Tongue (tissue), 2 donors: ENCODE results near the gene ARHGEF4. TPM values are rescaled to one million over a fixed set of nuclear protein-coding genes. Genes with fewer than 3 reads are reported as not detected.
"Not testable (repeated sequence)": the region's sequence is repeated elsewhere in the genome, so short reads cannot be mapped to it uniquely, and the experiment has no call there.

Experiments used
- DNase-seq: peaks from one replicate; pipeline ENCODE4 v3.0.0-alpha.2; 2015
- total RNA-seq: library from RNA; depleted of rRNA; stranded (reverse); fragments of >200 nt; gene quantifications from one replicate; pipeline ENCODE4 v1.2.3, GENCODE V29; 2014

The ARHGEF4 gene
- total RNA-seq, 1 donor from 2014 or later, result 48.5 TPM

DNA sequence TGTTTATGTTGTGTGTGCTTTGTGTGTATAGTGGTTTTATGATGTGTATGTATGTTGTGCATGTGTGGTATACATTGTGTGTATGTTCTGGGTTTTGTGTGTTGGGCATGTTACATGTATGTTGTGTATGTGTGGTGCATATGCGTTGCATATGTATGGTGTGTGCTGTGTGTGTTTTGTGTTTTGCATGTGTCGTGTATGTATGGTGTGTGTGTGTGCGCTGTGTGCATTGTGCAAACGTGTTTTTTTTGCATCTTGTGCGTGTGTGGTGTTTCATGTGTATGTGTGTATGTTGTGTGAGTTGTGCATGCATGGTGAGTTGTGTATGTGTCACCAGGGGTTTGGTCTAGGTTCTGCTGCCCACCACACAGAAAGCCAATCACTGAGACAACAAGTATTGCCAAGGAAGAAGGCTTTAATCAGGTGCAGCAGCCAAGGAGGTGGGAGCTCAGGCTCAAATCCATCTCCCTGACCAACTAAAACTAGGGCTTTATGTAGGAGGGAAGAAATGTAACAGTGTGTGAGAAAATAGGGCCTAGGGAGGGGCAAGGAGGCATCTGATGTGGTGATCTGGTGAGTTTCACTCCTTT, 140.8 kb downstream of the ARHGEF4 start:
- DNase-seq, result no peak

DNA sequence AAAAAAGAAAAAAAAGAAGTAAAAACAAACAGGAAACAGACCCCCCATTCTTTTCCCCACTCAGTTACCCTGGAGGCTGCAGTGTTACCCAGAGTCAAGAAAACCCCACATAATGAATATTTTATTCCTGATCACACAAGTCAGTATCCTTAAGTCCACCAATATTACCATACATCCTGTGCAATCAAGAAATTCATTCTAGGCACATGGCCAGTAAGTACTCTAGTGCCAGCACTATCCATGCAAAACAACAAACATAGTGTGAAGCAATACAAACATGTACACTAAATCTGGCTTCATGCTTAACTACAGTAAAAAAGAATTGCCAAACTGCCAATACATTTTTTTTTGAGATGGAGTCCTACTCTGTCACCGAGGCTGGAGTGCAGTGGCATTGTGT, 145.0 kb downstream of the ARHGEF4 start:
- no peak for DNase-seq

DNA sequence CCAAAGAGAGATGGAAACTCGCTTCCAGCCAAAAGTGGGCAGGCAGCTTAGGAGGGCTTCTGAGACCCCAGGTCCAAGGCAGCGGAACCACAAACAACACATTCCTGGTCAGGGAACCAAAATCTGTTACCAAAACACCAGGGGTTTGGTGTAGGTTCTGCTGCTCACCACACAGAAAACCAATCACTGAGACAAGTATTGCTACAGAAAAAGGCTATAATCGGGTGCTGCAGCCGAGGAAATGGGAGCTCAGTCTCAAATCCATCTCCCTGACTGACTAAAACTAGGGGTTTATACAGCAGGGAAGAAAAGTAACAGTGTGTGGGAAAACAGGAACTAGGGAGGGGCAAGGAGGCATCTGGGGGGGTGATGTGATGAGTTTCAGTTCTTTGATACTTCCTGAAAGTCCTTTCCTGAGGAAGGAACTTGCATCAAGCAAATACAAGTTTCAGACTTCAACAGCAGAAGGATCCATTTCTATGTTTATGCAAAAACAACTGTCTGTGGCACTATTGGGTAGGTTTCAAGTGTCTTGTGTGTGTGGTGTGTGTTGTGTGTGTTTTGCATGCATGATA, 148.6 kb downstream of the ARHGEF4 start:
- no peak for DNase-seq

DNA sequence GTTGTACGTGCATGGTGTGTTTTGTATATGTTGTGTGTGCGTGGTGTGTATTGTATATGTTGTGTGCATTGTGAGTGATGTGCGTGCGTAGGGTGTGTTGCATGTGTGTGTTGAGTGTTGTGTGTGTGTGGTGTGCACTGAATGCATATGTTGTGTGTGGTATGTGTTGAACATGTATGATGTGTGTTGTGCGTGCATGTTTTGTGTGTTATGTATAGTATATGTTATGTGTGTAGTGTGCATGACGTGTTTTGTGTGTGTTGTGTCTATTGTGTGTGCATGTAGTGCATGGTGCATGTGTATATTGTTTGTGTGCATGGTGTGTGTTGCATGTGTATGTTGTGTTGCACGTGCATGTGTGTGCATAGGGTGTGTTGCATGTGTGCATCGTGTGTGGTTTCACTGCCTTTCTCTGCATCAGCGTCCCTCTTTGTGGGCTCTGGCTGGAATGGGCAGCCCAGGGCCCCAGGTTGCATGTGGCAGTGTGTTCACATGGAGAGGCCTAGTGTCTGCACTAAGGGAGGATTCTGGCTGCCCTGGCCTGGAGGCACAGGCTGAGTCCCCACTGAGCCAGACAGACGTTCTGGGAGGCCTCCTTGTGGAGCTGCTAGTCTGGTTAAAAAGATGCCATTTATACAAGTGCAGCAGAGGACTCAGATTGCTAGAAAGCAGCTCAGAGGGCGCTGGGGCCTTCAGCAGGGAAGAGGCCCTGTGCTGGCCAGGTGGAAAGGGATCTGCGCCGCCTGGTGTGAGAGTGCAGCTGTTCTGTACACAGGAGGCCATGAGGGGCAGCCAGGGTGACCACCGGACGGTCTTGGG, 149.3 kb downstream of the ARHGEF4 start:
- no peak for DNase-seq

- DNase-seq, result no peak
Observed at GRCh38 chr2:130986890-130987493, 150.3 kb downstream of the ARHGEF4 start.

GRCh38 chr2:130987519-130988425, 151.1 kb downstream of the ARHGEF4 start:
- peak; percentile 58 for DNase-seq

DNA sequence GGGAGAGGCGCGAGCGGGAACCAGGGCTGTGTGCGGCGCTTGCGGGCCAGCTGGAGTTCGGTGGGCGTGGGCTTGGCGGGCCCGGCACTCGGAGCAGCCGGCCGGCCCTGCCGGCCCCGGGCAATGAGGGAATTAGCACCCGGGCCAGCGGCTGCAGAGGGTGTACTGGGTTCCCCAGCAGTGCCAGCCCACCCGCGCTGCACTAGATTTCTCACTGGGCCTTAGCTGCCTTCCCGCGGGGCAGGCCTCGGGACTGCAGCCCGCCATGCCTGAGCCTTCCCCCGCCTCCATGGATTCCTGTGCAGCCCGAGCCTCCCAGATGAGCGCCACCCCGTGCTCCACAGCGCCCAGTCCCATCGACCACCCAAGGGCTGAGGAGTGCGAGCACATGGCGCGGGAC, 154.7 kb downstream of the ARHGEF4 start:
- not testable (repeated sequence) for DNase-seq

DNA sequence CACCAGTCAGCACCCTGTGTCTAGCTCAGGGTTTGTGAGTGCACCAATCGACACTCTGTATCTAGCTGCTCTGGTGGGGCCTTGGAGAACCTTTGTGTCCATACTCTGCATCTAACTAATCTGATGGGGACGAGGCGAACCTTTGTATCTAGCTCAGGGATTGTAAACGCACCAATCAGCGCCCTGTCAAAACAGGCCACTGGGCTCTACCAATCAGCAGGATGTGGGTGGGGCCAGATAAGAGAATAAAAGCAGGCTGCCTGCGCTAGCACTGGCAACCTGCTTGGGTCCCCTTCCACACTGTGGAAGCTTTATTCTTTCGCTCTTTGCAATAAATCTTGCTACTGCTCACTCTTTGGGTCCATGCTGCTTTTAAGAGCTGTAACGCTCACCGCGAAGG, 155.3 kb downstream of the ARHGEF4 start:
- not testable (repeated sequence) for DNase-seq

DNA sequence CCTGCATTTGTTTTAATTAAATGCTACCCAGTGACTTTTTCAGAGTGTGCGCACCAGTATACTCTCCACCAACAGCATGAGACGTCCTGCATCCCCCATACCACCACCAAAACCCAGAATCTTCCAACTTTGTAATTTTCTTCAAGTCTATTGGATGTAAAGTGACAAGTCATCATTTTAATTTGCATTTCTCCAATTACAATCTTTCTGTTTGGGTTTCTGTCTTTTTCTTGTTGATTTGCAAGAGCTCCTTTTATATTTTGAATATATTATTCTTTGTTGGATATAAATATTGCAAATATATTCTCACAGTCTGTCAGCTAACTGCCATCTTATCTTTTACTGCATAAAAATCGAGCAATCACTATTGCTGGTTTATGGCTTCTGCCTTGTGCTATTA, 160.0 kb downstream of the ARHGEF4 start:
- no peak for DNase-seq

GRCh38 chr2:130997198-130997597, 160.5 kb downstream of the ARHGEF4 start:
- DNase-seq, result no peak

DNA sequence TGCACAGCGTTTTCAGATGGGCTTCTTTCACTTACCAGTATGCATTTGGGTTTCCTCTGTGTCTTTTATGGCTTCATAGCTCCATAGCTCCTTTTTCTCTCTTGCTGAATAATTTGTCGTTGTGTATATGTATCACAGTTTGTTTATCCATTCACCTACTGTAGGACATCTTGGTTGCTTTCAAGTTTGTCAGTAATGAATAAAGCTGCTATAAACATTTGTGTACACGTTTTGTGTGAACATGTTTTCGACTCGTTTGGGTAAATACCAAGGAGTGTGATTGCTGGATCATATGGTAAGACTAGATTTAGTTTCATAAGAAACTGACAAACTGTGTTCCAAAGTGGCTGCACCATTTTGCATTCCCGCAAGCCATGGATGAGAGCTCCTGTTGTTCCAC, 161.8 kb downstream of the ARHGEF4 start:
- DNase-seq, result no peak

DNA sequence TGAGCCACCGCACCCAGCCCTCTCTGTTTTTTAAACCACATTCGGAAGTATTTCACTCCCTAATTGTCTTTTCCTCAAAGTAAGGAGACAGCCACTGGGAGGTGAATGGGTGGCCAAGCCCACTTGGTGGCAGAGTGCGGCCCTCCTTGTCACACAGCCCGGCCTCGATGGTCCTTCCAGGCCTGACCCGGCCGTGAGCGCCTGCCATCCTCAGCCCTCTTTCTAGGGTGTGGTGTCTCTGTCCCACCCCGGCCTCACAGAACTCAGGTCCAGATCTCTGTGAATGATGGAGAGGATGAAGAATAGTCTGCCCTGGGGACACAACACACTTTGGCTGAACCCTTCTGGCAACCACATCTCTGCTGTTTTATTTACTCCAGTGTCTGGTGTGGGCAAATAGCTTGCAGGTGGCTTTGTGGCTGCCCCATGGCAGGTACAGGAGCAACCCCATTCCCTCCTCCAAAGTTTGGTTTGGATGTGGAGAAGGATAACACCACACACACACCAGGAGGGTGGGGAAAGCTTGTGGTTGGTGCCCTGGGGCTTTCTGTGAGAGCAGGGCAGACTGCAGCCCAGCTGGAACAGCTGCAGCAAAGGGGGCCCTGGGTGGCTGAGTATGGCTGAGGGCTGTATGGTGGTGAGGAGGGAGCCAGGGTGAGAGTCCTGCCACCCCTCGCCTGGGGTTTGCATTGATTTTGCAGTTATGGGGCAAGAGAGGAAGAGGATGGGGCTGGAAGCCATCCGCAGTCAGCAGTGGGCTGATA, 167.9 kb downstream of the ARHGEF4 start:
- DNase-seq, result no peak

DNA sequence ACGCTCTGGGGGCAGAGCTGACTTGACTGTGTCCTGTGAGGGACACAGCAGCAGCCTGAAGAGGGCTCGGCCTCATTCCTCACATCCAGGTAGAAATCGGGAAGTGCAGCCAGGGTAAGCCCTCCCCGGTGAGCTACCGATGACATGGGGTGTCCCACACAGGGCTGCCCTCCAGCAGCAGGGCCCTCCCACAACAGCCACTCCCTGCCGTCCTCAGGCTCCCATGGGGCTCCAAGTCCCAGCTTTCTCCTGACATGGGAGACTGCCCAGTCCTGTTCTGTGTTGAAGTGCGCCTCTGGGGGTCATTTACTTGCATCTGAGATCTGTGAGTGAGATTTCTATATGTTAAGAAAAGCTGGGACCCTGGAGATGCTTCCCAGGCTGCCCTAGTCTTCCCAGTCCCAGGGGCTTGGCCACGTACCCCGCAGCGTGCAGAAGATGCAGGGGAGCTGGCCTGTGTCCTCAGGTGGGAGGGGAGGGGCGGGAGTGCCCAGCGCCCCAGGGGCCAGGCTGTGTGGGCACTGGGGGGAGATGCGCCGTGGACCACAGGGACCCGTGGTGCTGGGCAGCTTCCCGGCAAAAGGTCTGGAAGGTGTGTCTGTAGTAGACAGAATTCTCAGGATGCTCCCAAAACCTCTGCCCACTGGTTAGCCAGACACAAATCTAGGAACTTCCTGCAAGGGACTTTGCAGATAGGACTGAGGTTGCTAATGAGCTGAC, 168.7 kb downstream of the ARHGEF4 start:
- DNase-seq, result no peak

GRCh38 chr2:131006561-131006960, 169.8 kb downstream of the ARHGEF4 start:
- no peak for DNase-seq

GRCh38 chr2:131008967-131009366, 172.3 kb downstream of the ARHGEF4 start:
- no peak for DNase-seq

- DNase-seq, result no peak
Observed at GRCh38 chr2:131009713-131010475, 173.2 kb downstream of the ARHGEF4 start.

GRCh38 chr2:131010566-131010965, 173.9 kb downstream of the ARHGEF4 start:
- DNase-seq, result no peak

GRCh38 chr2:131011486-131011885, 174.8 kb downstream of the ARHGEF4 start:
- no peak for DNase-seq

DNA sequence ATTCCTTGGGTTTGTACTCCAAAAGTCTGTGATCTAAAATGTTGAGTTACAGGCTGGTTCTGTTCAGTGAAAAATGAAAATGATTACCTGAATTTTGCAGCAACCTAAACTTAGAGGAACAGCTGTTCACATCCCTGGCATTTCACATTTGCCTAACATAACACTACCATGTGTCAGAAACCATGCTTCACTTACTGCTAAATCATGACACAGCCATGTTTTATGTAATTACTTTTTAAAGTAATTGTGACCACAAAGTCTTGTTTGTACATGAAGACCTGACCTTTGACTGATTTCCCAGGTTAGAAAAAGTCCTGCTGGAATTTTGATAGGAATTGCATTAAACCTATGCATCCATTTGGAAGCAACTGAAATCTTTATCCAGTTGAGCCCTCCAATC, 177.4 kb downstream of the ARHGEF4 start:
- DNase-seq, result no peak

DNA sequence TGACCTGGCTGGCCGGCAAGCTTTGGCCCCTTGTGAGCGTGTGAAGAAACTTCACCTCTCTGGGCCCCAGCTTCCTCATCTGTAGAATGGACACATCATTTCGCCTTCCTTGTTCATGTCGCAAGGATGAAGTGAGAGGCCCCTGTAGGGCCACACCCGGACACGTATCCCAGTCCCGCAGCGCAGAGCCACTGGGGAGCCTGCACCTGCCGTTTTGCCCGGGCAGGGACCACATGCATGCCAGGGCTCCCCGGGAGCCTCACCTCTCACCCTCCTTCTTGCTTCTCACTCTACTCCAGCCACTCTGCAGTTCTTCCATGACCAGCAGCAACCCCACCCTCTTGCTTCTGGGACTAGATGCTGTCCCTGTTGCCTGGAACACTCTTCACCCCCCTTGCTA, 179.1 kb downstream of the ARHGEF4 start:
- no peak for DNase-seq
